HG02571 (cell line): ENCODE results near the gene CMTM3.
"Not testable (repeated sequence)": the region's sequence is repeated elsewhere in the genome, so short reads cannot be mapped to it uniquely, and the experiment has no call there.

Experiments
- ATAC-seq: cut with Tn5 transposase; IDR thresholded peaks from one replicate; pipeline ENCODE4 v1.9.1; 2021; ENCODE audit warnings: mild to moderate bottlenecking, moderate library complexity; ENCODE audit not compliant: unreplicated experiment

CMTM3 gene

GRCh38 chr16:66630561-66631260, 26.2 kb downstream of the CMTM3 start:
- ATAC-seq: not testable (repeated sequence)

- ATAC-seq: not testable (repeated sequence)
Observed at GRCh38 chr16:66631558-66631957, 27.1 kb downstream of the CMTM3 start.

- ATAC-seq: no peak
Observed at GRCh38 chr16:66634527-66635196, 30.2 kb downstream of the CMTM3 start.

GRCh38 chr16:66635406-66635805, 30.9 kb downstream of the CMTM3 start:
- ATAC-seq: no peak

- ATAC-seq: no peak
Observed at GRCh38 chr16:66636199-66636598, 31.7 kb downstream of the CMTM3 start.

GRCh38 chr16:66637806-66638205, 33.3 kb downstream of the CMTM3 start:
- no peak for ATAC-seq

GRCh38 chr16:66639091-66639885, 34.8 kb downstream of the CMTM3 start:
- ATAC-seq: no peak

GRCh38 chr16:66640724-66641314, 36.3 kb downstream of the CMTM3 start:
- no peak for ATAC-seq

GRCh38 chr16:66641387-66641786, 36.9 kb downstream of the CMTM3 start:
- ATAC-seq: no peak

GRCh38 chr16:66647866-66648265, 43.4 kb downstream of the CMTM3 start:
- ATAC-seq: no peak

GRCh38 chr16:66649167-66649566, 44.7 kb downstream of the CMTM3 start:
- ATAC-seq: no peak

GRCh38 chr16:66649636-66650205, 45.2 kb downstream of the CMTM3 start:
- no peak for ATAC-seq

GRCh38 chr16:66650707-66651473, 46.4 kb downstream of the CMTM3 start:
- ATAC-seq: no peak

GRCh38 chr16:66651474-66651765, 46.9 kb downstream of the CMTM3 start:
- no peak for ATAC-seq

- no peak for ATAC-seq
Observed at GRCh38 chr16:66651965-66652364, 47.5 kb downstream of the CMTM3 start.

GRCh38 chr16:66652661-66653360, 48.3 kb downstream of the CMTM3 start:
- ATAC-seq: no peak

GRCh38 chr16:66653581-66654350, 49.3 kb downstream of the CMTM3 start:
- ATAC-seq: no peak

GRCh38 chr16:66656547-66656946, 52.0 kb downstream of the CMTM3 start:
- ATAC-seq: no peak
